HS-5 (cell line): ENCODE data around the gene HOXC12.

Source experiments
- DNase-seq: peaks from one replicate; pipeline ENCODE4 v3.0.0-alpha.2; 2012; ENCODE audit warnings: low read depth

Gene HOXC12

DNA sequence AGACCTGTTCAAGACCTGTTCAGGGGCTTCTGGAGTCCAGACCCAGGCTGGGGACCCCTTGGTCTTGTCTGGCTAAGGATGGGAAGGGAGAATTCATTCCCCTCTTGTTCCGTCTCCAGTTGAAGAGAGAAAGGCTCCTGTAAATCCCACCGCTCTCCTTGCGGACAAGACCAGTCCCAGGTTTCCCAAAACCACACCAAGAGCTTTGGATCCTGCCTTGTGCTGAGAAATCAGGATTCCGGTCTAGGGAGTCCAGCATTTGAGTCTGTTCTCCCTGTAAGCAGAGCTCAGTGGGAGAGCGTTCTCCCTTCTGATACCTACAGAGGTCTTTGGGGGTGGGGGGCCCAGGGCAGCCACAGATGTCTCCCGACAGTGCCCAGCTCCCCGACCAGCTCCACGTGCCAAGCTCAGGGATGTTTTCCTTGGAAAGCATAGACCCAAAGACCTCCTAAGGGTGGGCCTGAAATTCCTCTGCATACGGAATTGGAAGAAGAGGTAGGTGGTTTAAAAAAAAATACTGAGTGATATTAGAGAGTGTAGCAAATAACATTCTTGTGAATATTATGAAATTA is 14.2 kb upstream of the HOXC12 start:
- DNase-seq, result no peak

DNA sequence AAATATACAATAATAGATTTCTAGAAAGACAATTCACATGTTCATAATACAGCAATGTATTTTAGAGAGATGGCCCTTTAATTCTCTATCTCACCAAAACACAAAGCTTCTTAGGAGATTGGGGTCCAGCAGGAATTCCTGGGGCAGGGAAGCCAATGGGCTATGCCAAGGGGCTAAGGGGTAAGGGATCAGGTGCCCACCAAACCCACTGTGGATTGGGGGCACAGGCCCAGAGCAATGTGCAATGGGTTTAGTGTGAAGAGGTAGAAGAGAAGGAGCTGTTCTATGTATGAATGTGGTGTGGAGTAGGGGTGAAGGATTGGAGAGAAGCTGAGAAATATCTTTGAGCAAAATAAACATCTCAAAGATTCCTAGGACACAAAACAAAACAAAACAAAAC is 13.5 kb upstream of the HOXC12 start:
- no peak for DNase-seq

DNA sequence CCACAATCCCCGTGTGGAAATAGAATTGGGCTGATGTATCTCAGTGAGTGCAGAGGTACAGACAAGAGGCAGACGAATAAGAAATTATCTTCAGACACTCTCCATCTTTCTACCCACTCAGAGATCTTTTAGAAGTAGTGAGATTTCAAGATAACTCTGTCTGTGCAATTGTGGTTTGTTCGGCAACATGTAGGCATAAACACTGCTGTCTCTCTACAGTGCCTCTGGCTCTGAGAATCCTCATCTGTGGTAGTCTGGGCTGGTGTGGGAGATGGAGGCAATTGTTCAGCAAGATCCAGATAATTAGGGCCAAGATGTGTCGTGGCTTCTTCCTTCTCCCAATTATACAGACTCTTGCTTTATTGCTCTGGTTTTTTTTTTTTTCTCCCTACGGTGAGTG is 13.0 kb upstream of the HOXC12 start:
- no peak for DNase-seq

DNA sequence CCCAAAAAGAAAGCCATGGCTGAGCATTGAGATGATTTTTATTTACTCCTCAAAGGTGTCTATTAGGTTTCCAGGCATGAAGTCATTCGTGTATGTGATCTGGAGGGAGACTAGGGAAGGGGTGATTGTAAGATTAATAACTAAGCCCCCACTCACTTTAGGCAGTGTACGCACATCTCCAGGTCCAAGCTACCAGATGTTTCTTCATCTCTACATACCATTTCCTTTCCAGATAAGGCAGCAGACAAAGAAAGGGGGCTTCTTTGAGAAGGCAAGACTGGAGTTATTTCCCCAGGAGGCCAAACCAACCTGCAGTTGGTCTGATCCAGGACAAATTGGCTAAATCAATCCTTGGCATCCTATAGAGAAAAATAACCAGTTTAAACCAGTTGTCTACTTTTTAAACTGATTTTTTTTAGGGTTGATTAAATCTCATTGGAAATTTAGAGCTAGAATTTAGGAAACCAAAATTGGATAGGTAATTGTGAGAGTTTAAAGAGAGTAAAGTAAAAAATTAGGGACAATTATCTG is 12.2 kb upstream of the HOXC12 start:
- no peak for DNase-seq

DNA sequence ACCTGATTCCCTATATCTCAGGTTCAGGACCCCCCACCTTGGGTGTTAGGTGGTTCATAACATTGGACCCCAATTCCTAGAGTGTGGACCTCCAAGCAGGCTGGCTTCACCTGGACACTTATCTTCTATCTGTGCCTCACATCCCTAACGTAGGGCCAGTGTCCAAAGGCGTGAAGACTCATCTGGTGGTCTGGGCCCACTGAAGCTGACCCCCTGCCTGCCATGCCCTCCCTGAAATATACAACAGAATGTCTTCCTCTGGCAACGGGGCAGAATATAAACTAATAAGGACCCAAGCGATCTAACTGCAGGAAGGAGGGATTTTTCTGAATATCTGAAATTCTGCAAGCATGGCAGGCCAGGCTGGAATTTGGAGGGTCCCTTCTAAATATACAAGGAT is 10.5 kb upstream of the HOXC12 start:
- DNase-seq, result no peak

DNA sequence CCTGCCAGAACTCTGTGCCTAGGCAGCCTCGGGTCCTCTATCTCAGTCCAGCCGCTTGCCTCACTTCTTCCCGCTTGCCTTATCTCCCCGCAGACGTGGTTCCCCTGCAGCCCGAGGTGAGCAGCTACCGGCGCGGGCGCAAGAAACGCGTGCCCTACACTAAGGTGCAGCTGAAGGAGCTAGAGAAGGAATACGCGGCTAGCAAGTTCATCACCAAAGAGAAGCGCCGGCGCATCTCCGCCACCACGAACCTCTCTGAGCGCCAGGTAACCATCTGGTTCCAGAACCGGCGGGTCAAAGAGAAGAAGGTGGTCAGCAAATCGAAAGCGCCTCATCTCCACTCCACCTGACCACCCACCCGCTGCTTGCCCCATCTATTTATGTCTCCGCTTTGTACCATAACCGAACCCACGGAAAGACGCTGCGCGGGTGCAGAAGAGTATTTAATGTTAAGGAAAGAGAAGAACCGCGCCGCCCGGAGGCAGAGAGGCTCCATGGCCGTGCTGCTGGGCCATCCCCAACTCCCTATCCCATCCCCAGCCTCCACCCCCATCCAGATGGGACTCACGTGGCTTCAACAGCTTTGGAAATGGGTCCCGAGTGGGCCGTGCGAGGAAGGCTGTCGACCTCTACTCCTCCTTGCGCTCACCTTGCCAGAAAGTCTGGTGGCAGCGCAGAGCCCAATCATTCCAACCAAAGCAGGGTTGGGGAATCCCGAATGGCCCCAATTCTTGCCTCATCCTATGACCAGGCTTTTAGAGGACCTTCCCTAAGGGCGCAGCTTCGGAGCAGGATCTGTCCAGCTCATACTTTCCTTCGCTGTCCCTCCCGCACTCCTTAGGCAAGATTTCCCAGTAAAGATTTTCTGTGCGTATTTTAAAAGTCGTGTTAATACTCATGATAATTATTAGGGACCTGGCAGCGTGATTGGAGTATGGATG is 9.5 kb upstream of the HOXC12 start:
- DNase-seq, result no peak

DNA sequence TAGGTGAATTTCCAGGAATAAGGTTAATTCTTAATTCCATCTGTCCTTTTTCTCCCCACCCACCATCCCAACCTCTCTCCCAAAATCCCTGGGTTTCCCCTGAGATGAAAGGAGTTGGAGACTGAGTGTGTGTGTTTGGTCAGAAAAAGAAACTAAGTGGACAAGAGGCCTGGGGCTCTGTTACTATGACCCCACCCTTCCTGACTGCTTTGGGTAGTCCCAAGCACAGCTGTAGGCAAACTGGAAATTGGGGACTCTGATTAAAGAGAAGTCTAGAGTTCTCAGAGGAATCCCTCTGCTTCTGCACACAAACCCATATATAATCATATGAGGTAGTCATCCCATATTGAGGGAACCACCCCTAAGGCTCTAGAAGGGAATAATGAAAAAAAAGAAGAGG is 7.0 kb upstream of the HOXC12 start:
- no peak for DNase-seq

DNA sequence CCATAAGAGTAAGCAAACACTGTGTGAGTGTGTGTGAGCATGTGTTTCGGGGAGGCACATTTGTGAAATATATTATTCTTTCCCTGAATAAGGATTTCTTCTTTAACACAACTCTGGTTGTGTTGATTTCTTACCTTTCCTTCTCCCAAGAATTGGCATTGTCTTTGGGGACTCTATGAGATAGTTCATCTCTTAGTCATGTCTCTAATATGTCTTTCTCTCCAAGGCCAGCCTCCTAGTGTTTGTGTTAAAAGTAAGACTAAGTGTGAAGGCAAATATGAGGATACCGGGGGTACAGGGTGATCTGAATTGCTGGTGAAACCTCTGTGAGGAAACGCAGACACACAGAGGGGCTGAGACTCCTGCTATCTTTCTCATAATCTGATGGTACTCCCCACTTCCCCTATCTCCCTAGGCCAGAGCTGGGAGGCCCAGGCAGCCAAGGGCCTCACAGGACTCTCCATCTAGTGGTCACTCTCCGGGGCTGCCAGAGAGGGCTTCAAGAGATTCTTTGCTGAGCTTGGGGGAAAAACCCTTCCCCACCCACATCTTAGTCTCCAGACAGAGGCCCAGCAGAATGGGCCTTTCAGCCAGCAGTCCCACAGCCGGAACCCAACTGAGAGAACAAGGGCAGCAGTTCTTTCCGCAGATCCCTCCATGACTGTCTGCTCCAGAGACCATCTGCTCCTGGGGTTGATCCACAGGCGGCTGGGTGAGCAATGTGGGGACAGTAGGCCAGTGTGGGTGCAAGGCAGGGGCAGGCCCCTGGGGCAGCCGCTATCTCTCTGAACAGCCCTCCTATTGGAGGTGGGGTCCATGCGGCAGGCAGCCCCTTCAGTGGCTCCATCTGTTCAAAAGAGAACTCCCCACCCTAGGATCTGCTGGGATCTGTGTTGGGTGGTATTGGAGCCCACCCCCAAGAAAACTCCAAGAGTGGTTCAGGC is 5.8 kb upstream of the HOXC12 start:
- DNase-seq, result no peak

DNA sequence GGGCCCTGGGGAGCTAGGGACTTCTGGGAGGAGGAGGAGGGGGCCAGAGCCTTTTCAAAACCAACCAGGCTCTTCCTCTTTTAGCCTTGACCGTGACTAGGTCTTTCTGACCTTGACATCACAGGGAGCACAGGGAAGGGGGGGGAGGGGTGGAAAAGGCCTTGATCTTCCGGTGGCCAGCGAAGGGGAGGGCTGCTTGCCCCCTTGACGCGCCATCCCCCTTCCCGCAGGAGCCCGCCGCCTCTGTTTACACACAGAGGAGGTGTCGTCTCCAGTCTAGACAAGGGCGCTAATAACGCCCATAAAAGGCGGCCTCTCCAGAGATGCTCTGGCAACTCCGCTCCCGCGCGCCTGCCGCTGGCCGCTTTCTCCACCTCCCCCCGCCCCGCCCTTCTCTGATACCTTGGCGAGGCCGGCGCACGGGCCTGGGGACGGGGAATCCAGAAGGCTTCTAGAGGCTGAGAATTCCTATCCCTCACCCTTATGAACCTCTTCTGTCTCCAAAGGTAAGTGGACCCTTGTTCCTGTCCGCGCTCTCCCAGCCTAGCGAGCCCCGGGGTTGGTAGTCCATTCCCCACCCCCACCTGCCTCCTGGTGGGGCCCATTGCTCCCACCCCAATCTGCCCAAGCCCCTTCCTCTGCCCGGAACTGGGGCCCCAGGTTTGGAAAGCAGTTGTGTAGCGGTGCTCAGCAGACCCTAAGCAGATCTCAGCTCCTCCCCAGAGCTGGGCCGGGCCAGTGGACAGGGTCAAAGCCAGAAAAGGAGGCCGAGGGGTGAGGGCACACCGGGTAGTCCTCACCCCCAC is 4.9 kb upstream of the HOXC12 start:
- no peak for DNase-seq

DNA sequence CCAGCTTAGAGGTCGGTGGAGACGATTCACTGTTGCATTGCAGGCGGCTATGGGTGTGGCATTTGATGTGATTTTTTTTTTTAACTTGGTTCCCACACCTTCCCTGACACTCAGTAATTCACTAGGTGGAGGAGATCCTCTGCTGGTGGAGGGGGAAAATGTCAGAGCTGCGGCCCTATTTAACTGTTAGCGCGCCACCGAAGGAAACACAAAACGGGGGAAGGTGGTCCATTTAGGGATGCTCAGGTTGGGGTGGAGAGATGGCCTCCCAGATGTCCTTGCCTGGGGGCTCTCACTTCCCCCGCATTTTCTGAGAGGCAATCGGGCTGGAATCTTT is 4.3 kb upstream of the HOXC12 start:
- DNase-seq, result no peak

DNA sequence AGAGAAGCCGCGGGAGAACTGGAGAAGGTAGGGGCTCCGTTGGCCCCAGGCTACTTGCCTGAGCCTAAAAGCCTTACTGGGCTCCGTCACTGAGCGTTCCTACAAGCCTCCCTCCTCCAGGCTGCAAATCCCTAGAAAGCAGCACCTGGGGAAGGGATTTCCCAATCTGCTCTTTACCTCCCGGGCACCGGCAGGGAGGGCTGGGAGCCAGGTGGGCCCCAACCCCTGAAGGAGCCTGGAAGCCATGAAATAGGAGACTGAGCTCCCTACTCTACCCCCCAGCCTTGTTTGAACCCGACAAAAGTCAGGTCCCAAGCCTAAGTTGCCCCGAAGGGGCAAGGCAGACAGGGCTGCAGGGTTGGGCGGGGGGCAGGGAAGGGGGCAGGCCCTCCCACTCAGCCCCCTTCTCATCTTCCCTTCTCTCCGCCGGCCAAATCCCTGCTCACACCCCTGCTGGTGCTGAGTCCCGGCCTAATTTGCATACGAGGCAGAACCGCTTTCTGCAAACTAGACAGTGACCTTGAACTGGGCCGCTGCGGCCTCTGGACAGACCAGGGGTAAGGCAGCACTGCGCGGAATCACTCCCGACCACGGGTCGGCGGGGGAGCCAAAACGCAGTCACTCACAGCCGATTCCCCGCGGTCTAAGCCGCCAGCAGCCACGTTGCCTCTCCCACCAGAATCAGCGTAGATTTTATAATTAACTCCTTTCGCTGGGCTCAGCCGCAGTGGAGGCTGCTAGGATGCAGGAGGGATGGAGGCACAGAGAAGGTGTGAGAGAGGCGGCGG is 3.7 kb upstream of the HOXC12 start:
- DNase-seq, result no peak

DNA sequence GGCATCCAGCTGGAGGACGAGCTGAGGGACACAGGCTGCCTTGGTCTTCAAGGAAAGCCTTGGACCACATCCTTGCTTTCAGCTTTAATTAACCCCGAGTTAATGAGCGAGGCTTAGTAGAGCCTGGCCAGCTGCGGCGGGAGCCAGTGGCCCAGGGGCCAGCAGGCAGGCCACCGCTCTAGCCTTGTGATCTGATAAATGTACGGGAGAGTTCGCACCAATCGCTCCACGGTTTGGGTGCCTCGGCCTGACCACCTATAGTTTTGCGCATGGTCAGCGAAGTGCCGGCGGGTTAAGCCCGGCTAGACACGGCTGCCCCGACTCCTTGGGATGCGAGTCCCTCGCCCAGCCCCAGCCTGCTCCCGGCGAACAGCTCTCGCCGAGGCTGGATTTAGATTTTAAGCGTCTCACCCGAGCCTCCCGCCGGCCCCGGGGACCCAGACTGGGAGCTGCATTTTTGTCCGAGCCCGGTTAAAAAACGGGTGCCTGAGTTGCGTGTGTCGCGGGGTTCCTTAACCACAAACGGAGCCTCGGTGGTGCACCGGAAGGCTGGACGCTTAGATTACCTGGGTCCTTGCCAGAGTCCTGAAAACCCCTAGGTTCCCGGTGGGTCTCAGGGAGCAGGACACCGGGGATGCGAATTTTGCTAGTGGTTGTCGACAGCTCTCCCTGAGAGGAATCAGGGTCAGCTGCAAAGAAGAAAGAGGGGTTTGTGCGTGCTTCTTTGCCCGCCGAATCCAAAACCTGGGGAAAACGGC is 2.9 kb upstream of the HOXC12 start:
- DNase-seq, result no peak

DNA sequence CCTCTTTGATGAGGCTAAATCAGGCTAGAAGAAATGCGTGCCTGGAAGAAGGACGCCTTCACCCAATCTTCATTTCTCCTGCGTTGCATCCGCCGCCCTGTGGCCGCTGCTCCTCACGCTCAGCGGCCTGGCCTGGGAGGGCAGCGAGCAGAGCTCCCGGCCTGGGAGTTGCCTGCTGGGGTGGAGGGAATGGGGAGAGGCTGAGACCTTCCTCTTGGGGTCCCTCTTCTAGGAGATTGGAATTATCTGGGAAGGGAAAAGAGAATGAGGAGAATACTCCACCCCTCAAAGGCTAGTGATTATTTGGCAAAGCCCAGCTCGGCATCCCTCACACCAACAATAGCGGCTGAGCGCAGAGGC is 2.4 kb upstream of the HOXC12 start:
- DNase-seq, result no peak

DNA sequence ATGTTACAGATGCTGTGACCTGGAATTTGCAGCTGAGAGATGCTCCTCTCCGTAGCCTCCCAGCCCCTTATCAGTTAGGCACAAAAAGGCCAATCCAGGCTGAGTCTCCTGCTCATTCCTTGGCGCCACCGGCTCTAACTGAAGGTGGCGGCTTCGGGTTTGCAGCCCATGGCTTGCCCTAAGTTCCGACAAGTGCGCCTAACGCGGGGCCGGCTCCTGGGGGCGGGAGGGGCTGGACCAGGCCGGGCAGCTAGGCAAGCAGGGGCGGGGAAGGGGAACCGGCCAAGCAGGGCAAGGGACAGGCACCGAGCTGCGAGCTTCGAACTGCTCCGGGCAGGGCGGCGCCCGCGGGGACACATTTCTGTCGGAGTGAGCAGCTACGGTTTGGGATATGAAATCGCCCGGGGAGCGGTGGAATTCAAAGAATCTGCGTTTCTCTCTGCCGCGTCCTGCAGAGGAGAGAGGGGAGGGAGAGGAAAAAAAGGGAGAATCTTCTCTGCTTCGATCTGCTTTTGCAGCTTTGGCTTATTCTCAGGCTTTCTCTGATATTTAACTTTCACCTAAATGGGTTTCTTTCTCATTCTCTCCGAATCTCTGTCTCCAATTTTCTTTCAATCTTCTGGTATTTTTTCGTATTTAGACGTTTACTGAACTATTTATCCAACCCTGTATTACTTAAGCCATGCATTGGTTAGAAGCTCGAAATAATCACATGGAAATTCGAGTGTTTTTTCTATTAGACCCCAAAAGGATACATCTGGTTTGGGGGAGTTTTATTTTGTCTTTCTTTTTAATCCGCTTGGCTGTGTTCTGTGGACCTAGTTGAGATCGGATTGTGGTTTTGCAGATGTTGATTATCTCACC is 1.6 kb upstream of the HOXC12 start:
- DNase-seq, result no peak

DNA sequence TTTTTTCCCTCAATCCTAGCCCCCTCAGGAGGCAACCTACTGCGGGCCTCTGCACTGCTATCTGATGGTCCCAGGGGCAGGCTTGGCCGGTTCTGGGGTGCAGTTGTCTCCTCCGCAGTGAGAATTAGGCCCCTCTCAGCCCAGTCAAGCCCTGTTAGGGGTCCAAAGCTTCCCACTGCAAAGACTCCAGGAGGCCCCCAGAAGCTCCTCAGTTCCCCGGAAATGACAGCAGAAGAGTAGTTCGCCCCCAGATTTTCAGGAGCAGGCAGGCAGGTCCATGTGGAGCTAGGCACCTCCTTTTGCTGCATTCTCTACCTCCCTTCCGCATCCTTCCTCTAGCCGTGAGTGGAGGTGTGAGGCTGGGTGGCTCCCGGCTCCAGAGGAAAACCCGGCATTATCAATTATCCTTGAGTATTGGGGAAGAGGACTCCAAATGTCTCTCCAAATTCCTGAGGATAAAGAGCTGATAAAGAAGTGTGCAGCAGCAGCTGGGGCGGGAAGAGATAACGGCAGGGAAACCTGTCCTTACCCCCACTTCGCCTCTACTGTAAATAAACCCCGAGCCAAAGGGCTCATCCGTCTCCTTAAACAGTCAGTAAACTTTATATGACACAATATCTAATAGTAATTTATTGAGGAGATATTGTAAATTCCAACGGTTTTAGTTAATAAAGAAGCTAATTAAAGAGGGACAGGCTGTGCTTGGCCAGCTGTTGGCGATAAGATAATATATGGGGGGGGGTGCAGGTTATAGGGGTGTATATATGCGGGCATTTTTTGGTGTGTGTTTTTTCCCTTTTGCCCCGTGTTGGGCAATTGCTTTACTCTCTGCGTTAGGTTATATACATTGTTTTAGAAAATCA is 641 bp upstream of the HOXC12 start:
- DNase-seq, result no peak

DNA sequence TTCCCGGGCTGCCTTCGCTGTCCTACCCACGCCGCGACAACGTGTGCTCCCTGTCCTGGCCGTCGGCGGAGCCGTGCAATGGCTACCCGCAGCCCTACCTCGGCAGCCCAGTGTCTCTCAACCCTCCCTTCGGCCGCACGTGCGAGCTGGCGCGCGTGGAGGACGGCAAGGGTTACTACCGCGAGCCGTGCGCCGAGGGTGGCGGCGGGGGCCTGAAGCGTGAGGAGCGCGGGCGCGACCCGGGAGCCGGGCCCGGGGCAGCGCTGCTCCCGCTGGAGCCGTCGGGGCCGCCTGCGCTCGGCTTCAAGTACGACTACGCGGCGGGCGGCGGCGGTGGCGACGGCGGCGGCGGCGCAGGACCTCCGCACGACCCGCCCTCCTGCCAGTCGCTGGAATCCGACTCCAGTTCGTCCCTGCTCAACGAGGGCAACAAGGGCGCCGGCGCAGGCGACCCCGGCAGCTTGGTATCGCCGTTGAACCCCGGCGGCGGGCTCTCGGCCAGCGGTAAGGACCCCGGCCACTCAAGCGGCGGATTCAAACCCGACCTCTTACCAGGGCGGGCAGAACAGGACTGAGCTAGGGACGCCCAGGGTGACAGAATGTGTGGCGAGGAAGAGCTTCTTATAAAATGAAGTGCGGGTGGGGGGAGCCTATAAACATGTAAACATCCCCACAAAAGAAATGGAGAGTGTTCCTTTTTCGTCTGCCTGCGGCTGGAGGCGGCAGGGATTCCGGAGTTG is 503 bp downstream of the HOXC12 start:
- DNase-seq, result no peak

DNA sequence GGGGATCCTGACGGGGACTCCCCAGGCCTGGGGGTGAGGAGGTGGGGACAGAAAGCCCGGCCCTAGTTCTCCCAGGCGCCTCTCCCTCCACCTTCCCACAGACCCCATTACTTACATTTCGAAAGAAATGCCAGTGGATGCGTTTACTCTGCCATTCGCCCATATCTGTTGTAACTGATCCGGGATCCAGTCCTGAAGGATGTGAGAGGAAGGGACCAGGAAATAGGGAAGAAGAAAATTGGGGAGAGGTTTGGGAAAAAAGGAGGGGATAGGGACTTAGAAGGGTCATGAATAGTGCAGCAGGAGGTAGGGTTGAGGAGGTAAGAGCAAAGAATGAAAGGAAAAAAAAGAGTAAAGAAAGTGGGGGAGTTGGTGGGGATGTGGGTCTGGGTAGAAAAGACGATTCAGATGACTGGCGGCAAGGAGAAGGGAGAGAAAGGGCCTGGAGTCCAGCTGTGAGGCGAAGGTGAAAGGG is 1.1 kb downstream of the HOXC12 start:
- no peak for DNase-seq
